HEK293 (cell line): ENCODE measurements around the gene BIN1.

Source experiments
- CTCF ChIP-seq: fragments of 450-650 bp; formaldehyde crosslinking; IDR thresholded peaks from 2 replicates; pipeline ENCODE4 v1.5.1; 2016; ENCODE audit warnings: missing biosample characterization, missing genetic modification characterization
- GLI2 ChIP-seq: fragments of 450-650 bp; formaldehyde crosslinking; IDR thresholded peaks from 2 replicates; pipeline ENCODE4; 2017; ENCODE audit warnings: missing biosample characterization, missing genetic modification characterization, low read depth, borderline replicate concordance
- TF ChIP-seq, protein P1 (sequence below): sonication (generic); formaldehyde crosslinking; IDR thresholded peaks from 2 replicates; pipeline ENCODE4 v1.8.1; 2022; ENCODE audit warnings: mild to moderate bottlenecking, moderate library complexity, missing genetic modification reagents

DNA sequence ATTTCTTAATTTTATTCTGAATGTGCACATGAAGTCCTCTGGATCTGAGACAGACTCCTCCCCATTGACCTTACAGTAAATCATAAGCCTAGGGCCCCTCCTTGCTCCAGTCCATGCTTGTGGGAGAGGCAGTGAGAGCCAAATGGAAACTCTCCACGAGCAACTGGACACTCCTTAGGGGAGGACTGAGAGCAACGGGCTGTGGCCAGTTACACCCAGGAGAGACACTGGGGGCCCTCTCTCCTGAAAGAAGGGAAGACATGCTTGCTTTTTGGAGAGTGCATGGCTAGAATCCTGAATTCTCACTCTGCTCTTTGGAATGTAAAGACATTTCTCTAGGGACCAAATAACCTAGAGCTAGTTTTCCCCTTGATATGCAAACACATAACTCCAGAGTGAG lies 49.0 kb upstream of the BIN1 start:
- TF ChIP-seq CTCF (tag by site-specific recombination) (no peak), GLI2 (no peak)
- TF ChIP-seq, protein P1, sequence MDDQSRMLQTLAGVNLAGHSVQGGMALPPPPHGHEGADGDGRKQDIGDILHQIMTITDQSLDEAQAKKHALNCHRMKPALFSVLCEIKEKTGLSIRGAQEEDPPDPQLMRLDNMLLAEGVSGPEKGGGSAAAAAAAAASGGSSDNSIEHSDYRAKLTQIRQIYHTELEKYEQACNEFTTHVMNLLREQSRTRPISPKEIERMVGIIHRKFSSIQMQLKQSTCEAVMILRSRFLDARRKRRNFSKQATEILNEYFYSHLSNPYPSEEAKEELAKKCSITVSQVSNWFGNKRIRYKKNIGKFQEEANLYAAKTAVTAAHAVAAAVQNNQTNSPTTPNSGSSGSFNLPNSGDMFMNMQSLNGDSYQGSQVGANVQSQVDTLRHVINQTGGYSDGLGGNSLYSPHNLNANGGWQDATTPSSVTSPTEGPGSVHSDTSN (CRISPR knock-in tag), result no peak
